ENCODE measurements around the gene ZFP14.

Gene ZFP14

DNA sequence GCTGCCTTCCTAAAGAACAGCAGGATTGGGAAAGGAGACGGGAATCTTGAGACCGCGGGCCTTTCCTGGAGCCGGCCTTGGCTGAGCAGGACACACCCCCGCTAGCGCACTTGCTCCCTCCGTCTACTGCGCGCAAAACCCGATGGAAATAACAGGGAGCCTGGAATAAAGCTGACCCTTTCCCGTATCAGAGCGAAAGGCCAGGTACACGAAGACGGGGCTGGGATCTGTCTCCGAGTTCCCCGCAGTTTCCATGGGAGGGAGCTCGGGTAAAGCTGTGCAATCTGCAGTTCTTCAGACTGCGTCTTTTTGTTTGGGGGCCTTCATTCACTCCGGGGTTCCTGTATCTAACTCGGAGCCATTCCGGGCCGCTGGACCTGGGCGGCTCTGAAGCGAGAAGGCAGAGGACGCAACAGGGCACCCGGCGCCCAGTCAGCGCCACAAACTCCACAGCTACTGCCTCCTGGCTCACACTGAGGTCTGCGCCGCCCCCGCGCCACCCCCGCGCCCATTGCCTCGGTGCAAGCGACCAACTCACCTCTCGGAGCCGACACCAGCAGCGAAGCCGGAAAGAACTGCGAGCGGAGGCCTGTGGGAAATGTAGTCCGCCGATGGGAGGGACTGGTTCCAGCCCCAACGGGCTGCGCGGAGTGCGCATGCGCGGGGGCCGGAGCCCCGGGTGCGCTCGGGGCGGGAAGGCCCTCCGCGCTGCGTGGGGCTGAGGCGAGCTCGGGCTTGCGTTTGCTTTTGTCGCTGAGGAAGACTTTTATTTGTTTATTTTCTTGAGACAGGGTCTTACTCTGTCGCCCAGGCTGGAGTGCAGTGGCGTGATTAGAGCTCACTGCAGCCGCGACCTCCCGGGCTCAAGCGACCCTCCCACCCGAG is at the start of gene ZFP14:
Gene ZFP14 (minus strand): TSS at position 577 of the 885 bp plus-strand sequence. CDS start 11,309 bp downstream, outside the sequence.
- DNase-seq (ENCODE audit: low read depth): peak; percentile 85

DNA sequence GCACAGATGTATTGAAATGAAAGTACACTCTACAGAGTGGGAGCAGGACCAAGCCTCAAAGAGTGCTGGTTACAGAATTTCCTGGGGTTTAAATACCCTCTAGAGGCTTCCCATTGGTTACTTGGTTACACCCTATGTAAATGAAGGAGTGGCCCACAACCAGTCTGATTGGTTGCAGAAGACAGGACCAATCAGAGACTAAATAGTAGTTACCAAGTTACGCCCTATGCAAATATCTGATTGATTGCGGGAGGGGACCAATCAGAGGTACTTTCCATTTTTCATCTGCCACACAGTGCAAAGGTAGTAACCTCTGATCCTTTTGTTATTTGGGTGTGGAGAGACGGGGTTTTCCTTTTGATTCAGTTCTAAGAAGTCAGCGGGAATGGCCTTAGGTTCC is 44.9 kb upstream of the ZFP14 start:
- no peak for DNase-seq (ENCODE audit: low read depth)

DNA sequence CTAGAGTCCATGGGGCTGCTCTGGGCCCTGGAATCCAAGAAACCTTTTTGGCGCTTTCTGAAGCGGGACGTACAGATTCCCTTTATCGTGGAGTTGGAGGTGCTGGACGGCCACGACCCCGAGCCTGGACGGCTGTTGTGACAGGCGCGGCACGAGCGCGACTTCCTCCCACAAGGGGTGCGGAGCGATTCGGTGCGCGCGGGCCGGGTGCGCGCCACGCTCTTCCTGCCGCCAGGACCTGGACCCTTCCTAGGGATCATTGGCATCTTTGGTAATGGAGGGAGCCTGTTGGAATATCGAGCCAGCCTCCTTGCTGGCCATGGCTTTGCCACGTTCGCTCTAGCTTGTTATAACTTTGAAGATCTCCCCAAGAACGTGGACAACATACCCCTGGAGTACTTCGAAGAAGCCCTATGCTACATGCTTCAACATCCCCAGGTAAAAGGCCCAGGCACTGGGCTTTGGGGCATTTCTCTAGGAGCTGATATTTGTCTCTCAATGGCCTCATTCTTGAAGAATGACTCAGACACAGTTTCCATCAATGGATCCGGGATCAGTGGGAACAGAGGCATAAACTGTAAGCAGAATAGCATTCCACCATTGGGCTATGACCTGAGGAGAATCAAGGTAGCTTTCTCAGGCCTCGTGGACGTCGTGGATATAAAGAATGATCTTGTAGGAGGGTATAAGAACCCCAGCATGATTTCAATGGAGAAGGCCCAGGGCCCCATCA is 42.9 kb upstream of the ZFP14 start:
- no peak for DNase-seq (ENCODE audit: low read depth)

DNA sequence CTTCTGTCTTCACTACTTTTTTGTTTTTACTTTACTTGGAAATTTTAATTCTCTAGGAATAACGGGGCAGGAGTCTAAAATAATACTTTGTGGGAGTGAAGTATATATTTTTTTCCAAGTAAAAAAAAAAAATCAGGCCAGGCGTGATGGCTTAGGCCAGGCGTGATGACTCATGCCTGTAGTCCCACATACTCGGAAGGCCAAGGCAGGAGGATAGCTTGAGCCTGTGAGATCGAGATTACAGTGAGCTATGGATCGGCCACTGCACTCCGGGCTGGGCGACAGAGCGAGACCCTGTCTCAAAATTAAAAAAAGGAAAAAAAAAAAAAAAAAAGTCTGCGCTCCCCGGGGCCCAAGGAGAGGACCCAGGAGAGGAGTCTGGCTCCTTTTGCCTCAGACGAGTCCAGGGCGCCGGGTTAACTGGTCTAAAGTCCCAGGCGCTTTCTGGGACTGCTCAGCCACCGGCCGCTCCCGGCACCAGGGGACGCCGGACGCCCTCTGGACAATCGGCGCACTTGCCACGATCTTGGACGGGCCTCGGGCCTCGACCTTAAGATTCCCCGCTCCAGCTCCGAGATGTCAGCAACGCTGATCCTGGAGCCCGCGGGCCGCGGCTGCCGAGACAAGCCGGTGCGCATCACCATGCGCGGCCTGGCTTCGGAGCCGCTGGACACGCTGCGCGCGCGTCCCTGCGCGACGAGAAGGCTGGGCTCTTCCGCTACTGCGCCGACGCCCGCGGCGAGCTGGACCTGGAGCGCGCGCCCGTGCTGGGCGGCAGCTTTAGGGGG is 42.2 kb upstream of the ZFP14 start:
- DNase-seq (ENCODE audit: low read depth): no peak

DNA sequence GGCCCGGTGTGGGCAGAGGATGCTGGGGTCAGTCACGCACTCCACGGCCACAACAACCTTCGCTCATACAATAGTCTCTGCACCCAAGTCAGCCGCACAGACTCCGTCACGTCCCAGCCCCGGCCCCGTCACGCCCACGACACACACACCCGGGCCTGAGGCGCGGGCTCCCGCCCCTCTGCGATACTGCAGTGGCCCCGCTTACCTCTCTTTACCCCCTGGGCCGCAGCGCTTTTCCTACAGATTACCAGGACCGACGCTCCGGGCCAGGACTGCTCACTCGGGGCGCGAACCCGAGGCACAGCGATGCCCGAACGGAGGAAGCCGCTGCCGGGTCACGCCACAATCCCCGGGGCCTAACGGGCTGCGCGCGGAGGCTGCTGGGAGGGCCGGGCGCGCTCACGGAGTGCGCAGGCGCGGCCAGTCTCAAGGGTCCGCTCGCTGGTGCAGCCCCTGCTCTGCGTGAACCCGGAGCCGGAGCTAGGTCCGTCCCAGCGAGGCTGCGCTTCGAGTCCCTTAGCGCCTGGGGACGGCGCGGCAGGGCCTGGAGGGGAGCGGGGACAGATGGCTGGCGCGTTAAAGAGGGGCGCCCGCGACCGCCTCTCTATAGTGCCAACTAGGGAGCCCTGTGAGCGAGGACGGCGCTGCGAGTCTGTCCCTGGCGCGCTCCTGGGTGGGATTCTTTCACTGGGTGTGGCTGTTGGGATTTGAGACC is 39.4 kb upstream of the ZFP14 start, which contains the start of gene ZFP82:
Gene ZFP82 (minus strand): TSS at position 358 of the 715 bp plus-strand sequence. CDS start 8,855 bp downstream, outside the sequence.
- DNase-seq (ENCODE audit: low read depth): peak; percentile 44

DNA sequence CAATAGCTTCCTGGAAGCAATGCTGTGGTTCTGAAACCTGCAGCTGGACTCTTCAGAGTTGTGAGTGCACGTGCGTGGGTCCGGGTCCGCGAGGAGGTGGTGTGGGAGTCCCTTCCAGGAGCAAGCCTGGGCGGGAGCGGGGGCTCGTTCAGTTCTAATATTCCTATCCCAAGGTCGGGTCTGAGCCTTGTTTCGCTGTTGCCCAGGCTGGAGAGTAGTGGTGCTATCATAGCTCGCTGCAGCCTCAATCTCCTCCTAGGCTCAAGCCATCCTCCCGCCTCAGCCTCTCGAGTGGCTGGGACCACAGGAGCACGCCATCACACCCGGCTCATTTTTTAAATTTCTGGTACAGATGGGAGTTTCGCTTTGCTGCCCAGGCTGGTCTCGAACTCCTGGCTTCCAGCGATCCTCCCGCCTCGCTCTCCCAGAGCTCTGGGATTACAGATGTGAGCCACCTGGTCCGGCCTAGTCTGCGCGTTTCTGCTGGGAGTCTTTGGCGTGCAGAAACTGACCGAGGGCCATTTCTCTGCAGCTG is 38.8 kb upstream of the ZFP14 start:
- DNase-seq (ENCODE audit: low read depth): no peak

DNA sequence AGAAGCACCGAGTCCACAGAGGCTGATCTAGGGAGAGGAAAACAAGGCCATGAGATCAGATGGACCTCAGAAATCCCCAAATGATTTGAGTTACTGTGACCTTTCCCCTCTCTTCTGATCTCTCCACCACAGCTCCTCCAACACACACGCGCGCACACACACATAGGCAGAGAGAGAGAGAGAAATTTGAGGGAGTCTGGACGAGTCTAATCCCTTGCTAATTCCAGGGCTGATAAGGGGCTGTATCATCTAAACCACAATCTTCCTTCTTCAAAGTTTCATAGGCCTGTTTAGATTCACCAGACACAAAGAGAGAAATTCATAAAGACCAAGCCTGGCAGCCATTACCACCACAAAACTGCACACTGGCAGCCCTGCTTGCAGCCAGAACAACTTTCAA is 30.8 kb upstream of the ZFP14 start:
- no peak for DNase-seq (ENCODE audit: low read depth)

DNA sequence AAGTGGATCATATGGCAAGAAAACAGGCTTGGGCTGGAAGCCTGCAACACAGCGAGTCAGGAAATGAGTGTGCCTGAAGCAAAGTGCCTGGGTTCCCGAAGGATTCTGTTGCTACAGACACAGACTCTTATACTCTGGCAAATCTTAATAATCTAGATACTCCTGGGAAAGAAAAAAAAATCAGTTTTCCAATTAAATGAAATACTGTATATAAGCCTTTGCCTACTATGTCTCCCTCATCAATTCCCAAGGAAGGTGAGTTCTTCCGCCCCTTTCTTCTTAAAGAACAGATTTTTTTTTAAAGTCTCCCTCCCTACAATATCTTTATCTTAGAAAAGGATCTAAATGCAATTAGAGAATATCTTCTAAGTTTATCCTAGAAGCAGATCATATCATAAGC is 29.1 kb upstream of the ZFP14 start:
- DNase-seq (ENCODE audit: low read depth): no peak

DNA sequence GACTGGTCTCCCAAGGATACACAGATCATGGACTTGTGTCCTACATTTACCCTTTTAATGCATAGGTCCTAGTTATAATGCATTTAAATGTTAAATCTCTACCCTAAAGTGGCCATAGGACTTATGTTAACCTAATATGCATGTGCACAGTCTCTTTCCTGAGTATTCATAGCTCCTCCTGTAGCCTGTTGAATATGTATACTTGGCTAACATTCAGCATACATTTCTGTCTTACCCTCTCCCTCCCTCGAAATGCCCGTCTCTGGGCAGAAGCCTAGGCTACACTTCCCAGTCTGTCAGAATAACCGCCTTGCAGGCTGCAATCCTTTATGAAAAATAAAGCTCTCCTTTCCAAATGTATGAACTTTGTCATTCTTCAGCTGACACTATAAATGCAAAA is 25.5 kb upstream of the ZFP14 start:
- no peak for DNase-seq (ENCODE audit: low read depth)

DNA sequence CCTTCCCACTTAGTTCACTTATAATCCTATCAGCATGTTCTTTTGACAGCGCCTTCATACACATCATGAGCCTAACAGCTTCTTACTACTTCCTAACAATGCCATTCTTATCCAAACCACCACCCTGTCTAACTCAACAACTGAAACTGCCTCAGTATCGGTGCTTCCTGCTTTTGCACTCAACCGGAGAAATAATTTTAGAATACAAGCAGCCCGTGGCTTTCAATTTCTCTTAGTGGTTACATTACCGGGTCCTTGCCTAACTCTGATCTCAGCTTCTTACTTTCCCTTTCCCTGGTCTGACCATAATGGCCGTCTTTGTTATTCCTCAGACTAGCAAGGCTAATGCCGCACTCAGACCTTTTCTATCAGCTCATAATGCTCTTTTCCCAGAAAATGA is 22.5 kb upstream of the ZFP14 start:
- DNase-seq (ENCODE audit: low read depth): no peak

DNA sequence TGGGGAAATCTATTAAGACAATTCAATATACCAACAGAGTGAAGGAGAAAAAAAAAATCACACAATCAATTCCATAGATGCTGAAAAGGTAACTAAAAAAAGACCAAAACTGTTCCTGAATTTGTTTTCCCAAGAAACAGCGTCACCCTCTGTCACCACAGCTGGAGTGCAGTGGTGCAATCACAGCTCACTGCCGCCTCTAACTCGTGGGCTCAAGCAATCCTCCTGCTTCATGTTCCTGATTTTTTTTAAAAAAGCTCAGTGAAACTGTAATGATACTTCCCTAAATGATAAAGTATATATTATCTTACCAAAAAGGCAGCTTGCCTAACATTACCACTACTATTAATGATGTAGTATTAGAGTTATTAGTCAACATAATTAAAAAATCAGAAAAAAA is 19.6 kb upstream of the ZFP14 start:
- no peak for DNase-seq (ENCODE audit: low read depth)

DNA sequence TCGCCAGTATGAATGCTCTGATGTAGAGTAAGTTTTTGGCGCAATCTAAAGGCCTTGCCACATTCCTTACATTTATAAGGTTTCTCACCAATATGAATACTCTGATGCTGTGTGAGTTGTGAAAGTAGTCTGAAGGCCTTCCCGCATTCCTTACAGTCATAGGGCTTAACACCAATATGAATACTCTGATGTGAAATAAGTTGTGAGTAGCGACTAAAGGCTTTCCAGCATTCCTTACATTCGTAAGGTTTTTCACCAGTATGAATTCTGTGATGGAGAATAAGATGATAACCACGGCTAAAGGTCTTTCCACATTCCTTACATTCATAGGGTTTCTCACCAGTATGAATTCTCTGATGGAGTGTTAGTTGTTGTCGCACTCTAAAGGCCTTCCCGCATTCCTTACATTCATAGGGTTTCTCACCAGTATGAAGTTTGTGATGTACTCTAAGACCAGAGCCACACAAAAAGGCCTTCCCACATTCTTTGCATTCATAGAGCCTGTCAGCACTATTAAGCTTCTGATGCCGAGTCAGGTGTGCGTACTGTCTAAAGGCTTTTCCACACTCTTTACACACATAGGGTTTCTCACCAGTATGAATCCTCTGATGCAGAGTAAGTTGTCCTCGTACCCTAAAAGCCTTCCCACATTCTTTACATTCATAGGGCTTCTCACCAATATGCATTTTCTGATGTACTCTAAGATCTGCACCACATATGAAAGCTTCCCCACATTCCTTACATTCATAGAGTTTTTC is 14.1 kb upstream of the ZFP14 start:
- no peak for DNase-seq (ENCODE audit: low read depth)

DNA sequence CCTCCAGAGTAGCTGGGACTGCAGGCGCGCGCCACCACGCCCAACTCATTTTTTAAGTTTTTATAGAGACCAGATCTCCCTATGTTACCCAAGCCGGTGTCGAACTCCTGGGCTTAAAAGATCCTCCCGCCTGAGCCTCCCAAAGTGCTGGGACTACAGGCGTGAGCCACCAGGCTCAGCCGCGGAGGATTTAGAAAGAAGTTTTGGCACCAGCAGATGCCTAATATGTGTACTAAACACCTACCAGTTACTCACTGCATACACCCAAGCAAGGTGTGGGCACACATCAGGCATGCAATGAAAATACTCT is 464 bp upstream of the ZFP14 start:
- no peak for DNase-seq (ENCODE audit: low read depth)

DNA sequence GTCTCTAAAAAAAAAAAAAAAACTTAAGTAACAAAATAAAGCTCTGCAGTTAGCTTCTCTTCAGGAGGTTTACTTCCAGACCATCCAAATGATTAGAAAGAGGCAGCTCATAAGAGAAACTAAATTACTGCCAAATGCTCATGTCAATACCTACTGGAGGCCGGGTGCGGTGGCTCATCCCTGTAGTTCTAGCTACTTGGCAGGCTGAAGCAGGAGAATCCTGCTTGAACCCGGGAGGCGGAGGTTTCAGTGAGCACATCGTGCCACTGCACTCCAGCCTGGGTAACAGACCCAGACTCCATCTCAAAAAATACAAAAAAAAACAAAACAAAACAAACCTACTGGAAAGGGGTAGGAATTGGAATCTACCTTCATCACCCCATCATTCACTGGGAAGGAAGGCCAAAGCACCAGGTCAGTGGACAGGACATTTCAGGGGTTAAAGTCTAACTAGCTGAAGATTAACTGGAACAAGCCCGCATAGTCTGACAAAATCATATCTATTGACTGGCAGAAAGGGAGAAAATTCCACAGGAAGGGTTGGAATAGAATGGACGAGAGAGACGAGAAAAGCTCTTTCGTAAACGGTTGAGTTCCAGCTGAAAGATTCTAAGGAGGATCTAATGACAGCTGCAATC is 1.3 kb downstream of the ZFP14 start:
- DNase-seq (ENCODE audit: low read depth): no peak

DNA sequence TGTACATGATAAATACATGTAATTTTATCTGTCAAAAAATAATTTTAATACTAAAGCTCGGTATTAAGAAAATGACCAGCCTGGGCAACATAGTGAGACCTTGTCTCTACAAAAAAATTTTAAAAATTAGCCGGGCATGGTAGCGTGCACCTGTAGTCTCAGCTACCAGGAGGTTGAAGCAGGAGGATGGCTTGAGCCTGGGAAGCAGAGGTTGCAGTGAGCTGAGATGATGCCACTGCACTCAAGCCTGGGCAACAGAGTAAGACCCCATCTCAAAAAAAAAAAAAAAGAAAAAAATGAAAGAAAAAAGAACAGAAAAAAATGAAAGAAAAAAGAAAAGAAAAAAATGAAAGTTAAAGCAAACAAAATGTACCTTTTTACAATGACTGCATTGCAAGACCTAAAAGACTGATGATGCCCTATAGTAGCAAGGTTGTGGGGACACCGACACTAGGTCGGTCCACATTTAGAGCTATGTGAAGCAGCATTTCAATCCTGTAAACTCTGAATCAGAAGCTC is 5.3 kb downstream of the ZFP14 start:
- DNase-seq (ENCODE audit: low read depth): no peak

DNA sequence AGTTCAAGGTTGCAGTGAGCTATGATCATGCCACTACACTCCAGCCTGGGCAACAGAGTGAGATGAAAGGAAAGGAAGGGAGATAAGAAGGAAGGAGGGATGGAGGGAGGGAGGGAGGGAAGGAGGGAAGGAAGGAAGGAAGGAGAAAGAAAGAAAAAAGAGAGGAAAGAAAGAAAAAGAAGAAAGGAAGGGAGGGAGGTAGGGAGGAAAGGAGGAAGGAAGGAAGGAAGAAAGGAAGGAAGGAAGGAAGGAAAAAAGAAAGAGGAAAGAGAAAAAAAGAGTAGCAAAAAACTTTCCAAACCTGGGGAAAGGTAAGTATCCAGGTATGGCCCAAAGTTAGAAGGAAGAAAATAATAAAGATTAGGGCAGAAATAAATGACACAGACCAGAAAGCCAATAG is 7.1 kb downstream of the ZFP14 start:
- DNase-seq (ENCODE audit: low read depth): no peak

DNA sequence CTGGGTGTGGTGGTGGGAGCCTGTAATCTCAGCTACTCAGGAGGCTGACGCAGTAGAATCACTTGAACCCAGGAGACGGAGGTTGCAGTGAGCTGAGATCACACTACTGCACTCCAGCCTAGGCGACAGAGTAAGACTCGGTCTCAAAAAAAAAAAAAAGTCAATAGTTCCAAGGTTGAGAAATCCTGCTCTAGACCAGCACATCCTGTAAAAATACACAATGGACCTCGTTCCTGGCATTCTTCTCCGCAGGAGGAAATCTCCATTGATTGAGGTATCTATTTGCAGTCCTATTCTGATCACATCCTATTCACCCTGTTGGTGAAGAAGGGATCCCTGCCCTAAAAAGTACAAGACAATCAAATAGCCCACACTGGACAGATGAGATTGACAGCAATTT is 15.2 kb downstream of the ZFP14 start:
- no peak for DNase-seq (ENCODE audit: low read depth)

DNA sequence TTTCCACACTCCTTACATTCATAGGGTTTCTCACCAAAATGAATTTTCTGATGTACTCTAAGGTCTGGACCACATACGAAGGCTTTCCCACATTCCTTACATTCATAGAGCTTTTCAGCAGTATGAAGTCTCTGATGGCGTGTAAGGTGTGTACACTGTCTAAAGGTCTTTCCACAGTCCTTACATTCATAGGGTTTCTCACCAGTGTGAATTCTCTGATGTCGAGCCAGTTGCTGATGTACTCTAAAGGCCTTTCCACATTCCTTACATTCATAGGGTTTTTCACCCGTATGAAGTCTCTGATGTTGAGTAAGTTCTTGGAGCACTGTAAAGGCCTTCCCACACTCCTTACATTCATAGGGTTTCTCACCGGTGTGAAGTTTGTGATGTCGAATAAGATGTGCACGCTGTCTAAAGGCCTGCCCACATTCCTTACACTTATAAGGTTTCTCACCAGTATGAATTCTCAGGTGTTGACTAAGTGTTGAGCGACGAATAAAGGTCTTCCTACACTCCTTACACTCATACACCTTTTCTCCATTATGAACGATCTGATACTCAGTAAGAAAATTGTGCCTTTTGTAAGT is 38.1 kb downstream of the ZFP14 start:
- DNase-seq (ENCODE audit: low read depth): no peak

DNA sequence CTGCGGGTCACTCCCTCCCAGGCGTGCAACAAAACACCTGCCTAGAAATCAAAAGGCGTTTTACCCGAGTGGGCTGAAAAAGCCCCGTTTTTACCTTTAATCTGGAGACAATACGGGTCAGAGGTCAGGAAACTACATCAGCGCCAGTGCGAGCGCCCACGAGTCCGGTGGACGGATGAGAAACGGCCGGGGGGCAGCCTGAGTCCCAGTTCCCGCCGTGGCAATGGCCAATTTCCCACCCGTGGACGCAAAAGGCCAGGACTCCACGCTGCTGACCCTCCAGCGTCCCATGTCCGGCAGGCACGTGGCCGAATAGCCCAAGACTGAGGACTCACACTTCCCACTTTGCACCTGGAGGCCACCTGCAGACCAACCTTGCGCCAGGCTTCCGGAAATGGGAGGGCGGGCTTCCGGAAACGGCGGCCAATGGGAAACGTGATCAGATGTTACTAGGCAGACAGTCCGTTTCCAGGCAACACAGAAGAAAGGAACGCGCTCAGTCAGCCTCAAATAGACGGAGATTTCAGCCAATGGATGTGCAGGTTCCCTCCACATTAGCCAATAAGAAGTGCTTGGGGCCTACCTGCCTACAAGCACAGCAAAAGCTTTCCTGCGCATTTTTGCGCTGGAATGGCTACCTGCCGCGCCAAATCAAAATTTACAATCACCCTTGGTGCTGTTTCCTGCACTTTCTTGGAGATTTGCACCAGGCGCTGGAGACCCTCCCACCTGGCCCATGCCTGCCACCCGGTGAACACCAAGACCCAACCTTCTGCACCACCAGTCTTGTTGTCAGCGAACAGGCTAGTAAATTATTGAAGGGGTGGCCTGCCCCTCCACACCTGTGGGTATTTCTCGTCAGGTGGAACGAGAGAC is 47.4 kb downstream of the ZFP14 start:
- DNase-seq (ENCODE audit: low read depth): peak; percentile 18
